GM23338 (cell line): ENCODE data around the gene VSIG10L2. TPM values are rescaled to one million over a fixed set of nuclear protein-coding genes. Genes with fewer than 3 reads are reported as not detected.

ENCODE experiments used
- CREB1 ChIP-seq: fragments of 250-450 bp; sonication (Bioruptor Pico); IDR thresholded peaks from 2 replicates; pipeline ENCODE4 v1.5.0; 2020; ENCODE audit warnings: low read depth, mild to moderate bottlenecking, moderate library complexity
- CTCF ChIP-seq, 2 experiments: fragments of 200-600 bp in 1 of 2; sonication (generic) in 1 of 2; conservative IDR thresholded peaks; 2 replicates each; pipeline versions ENCODE4 v1.5.1 to v1.6.1; 2016 to 2017; ENCODE audit warnings: antibody characterized with exemption in 2 of 2, low read depth in 2 of 2, mild to moderate bottlenecking in 2 of 2, moderate library complexity in 1 of 2
- ETS1 ChIP-seq: IDR thresholded peaks from 2 replicates; pipeline ENCODE4 v1.6.1; 2016; ENCODE audit warnings: antibody characterized with exemption
- EZH2 ChIP-seq: fragments of 200-600 bp; sonication (generic); IDR thresholded peaks from one replicate; pipeline ENCODE4 v1.8.0; 2017; ENCODE audit warnings: antibody characterized with exemption, mild to moderate bottlenecking, low read depth; ENCODE audit not compliant: unreplicated experiment
- EZH2phosphoT487 ChIP-seq: fragments of 200-600 bp; sonication (generic); IDR thresholded peaks from one replicate; pipeline ENCODE4 v1.8.1; 2018; ENCODE audit warnings: antibody characterized with exemption; ENCODE audit not compliant: unreplicated experiment
- JUNB ChIP-seq: IDR thresholded peaks from one replicate; pipeline ENCODE4 v1.6.1; 2016; ENCODE audit warnings: antibody characterized with exemption; ENCODE audit not compliant: unreplicated experiment
- NANOG ChIP-seq: IDR thresholded peaks from 2 replicates; pipeline ENCODE4 v1.6.1; 2016; ENCODE audit warnings: antibody characterized with exemption, borderline replicate concordance
- REST ChIP-seq: IDR thresholded peaks from one replicate; pipeline ENCODE4 v1.6.1; 2018; ENCODE audit warnings: antibody characterized with exemption; ENCODE audit not compliant: unreplicated experiment
- STAT1 ChIP-seq: IDR thresholded peaks from one replicate; pipeline ENCODE4 v1.6.1; 2016; ENCODE audit warnings: antibody characterized with exemption; ENCODE audit not compliant: unreplicated experiment
- ZNF114 ChIP-seq: fragments of 250-450 bp; sonication (Bioruptor Pico); IDR thresholded peaks from 2 replicates; pipeline ENCODE4 v1.5.0; 2020; ENCODE audit warnings: mild to moderate bottlenecking, moderate library complexity
- ZNF331 ChIP-seq: fragments of 250-450 bp; sonication (Bioruptor Pico); IDR thresholded peaks from 2 replicates; pipeline ENCODE4 v1.5.0; 2020; ENCODE audit warnings: low read depth, mild to moderate bottlenecking, moderate library complexity
- ZNF462 ChIP-seq: fragments of 250-450 bp; sonication (Bioruptor Pico); IDR thresholded peaks from 2 replicates; pipeline ENCODE4 v1.5.0; 2020; ENCODE audit warnings: mild to moderate bottlenecking, moderate library complexity
- polyA plus RNA-seq: library from polyadenylated mRNA; unstranded; fragments of >200 nt; fragmentation: Nextera tagmentation; extraction: Ambion mirVana; gene quantifications from 2 replicates; pipeline ENCODE4 v1.2.1, GENCODE V29; 2016
- total RNA-seq: library from RNA; depleted of rRNA; stranded (reverse); fragments of >200 nt; shearing (Covaris generic); gene quantifications from 2 replicates; pipeline ENCODE4 v1.2.3, GENCODE V29; 2014

The VSIG10L2 gene
- total and polyA plus RNA-seq, 2 experiments from 2014 or later = 0.63 TPM; not detected in 1

GRCh38 chr11:125941267-125941618, 4.6 kb upstream of the VSIG10L2 start (continued):
- TF ChIP-seq ZNF462 (CRISPR knock-in tag) (no peak), JUNB (no peak), NANOG (no peak), ETS1 (no peak), CREB1 (CRISPR knock-in tag) (no peak), CTCF (conservative IDR thresholded peaks at IDR 0.05; ENCODE audit: low read depth in 2 of 2) (no peak), REST (no peak), STAT1 (no peak), ZNF114 (CRISPR knock-in tag) (no peak), EZH2 (no peak), ZNF331 (no peak), EZH2phosphoT487 (no peak)
